GM23248 (cell line): ENCODE results near the gene LATS2. TPM values are rescaled to one million over a fixed set of nuclear protein-coding genes. Genes with fewer than 3 reads are reported as not detected.

Experiments used
- DNase-seq: peaks from one replicate; pipeline ENCODE4 v3.0.0-alpha.2; 2015
- H2AFZ ChIP-seq: fragments of 200-600 bp; sonication (generic); 2 replicates; pipeline ENCODE4 v1.6.1; 2016; ENCODE audit warnings: antibody characterized with exemption
- H3F3A ChIP-seq: fragments of 200-600 bp; sonication (generic); 2 replicates; pipeline ENCODE4 v1.6.1; 2016; ENCODE audit warnings: mild to moderate bottlenecking, antibody characterized with exemption, mixed run types; ENCODE audit not compliant: insufficient read depth
- H3K27ac ChIP-seq: fragments of 200-600 bp; sonication (generic); 2 replicates; pipeline ENCODE4 v1.5.1; 2016; ENCODE audit warnings: mild to moderate bottlenecking
- H3K27me3 ChIP-seq: fragments of 200-600 bp; sonication (generic); replicated peaks from 2 replicates; pipeline ENCODE4 v1.6.1; 2016; ENCODE audit warnings: mild to moderate bottlenecking; ENCODE audit not compliant: insufficient read depth
- H3K36me3 ChIP-seq: fragments of 200-600 bp; sonication (generic); 2 replicates; pipeline ENCODE4 v1.6.1; 2016; ENCODE audit warnings: low read depth, mild to moderate bottlenecking
- H3K4me1 ChIP-seq: fragments of 200-600 bp; sonication (generic); 2 replicates; pipeline ENCODE4 v1.6.1; 2016; ENCODE audit warnings: mild to moderate bottlenecking; ENCODE audit not compliant: insufficient read depth
- H3K4me2 ChIP-seq: fragments of 200-600 bp; sonication (generic); one replicate; pipeline ENCODE4 v1.6.1; 2016; ENCODE audit warnings: mild to moderate bottlenecking; ENCODE audit not compliant: unreplicated experiment
- H3K4me3 ChIP-seq: fragments of 200-600 bp; sonication (generic); 2 replicates; pipeline ENCODE4 v1.5.1; 2016; ENCODE audit warnings: mild to moderate bottlenecking
- H3K79me2 ChIP-seq: fragments of 200-600 bp; sonication (generic); 2 replicates; pipeline ENCODE4 v1.6.1; 2016; ENCODE audit warnings: mild to moderate bottlenecking; ENCODE audit not compliant: insufficient read depth
- H3K9ac ChIP-seq: fragments of 200-600 bp; sonication (generic); 2 replicates; pipeline ENCODE4 v1.6.1; 2016; ENCODE audit warnings: mild to moderate bottlenecking
- H3K9me2 ChIP-seq: fragments of 200-600 bp; sonication (generic); 2 replicates; pipeline ENCODE4 v1.6.1; 2016; ENCODE audit warnings: mixed run types, mild to moderate bottlenecking, moderate library complexity; ENCODE audit not compliant: insufficient read depth
- H3K9me3 ChIP-seq: fragments of 200-600 bp; sonication (generic); one replicate; pipeline ENCODE4 v1.6.1; 2017; ENCODE audit warnings: low read depth
- H4K20me1 ChIP-seq: fragments of 200-600 bp; sonication (generic); 2 replicates; pipeline ENCODE4 v1.6.0; 2016; ENCODE audit not compliant: insufficient read depth
- EZH2 ChIP-seq: fragments of 200-600 bp; sonication (generic); IDR thresholded peaks from 2 replicates; pipeline ENCODE4 v1.6.1; 2018; ENCODE audit warnings: antibody characterized with exemption, mild to moderate bottlenecking; ENCODE audit not compliant: insufficient read depth, poor library complexity, severe bottlenecking
- EZH2phosphoT487 ChIP-seq: fragments of 200-600 bp; sonication (generic); IDR thresholded peaks from 2 replicates; pipeline ENCODE4 v1.6.1; 2018; ENCODE audit warnings: antibody characterized with exemption, moderate library complexity, mild to moderate bottlenecking, low read depth; ENCODE audit not compliant: insufficient read depth
- WGBS, 2 experiments: methylation state at CpG; one replicate each; pipeline ENCODE4 v1.1.6; 2015 to 2017; ENCODE audit warnings: low lambda C conversion rate in 2 of 2, low coverage in 1 of 2; ENCODE audit errors: missing lambda C conversion rate in 2 of 2; 5-methylcytosine and 5-hydroxymethylcytosine counted together
- in situ Hi-C: fragments of 300-500 bp; cut with MboI; formaldehyde crosslinking; loops from 2 replicates; pipeline ENCODE4 v1.15.0; 2020
- polyA plus RNA-seq: library from polyadenylated mRNA; unstranded; fragments of >200 nt; fragmentation: Nextera tagmentation; extraction: Ambion mirVana; gene quantifications from 2 replicates; pipeline ENCODE4 v1.2.1, GENCODE V29; 2016
- total RNA-seq: library from RNA; depleted of rRNA; stranded (reverse); fragments of >200 nt; shearing (Covaris generic); gene quantifications from 2 replicates; pipeline ENCODE4 v1.2.3, GENCODE V29; 2014

Gene LATS2
- total and polyA plus RNA-seq, 2 experiments from 2014 or later = 11.8 to 23.0 TPM

- no peak overlapping the region for H2AFZ ChIP-seq
These were observed 40.6 kb upstream of the LATS2 start for GRCh38 chr13:21101865-21102576.

GRCh38 chr13:21100994-21101757 is 39.8 kb upstream of the LATS2 start:
- no peaks in the 10 kb centered on the region for H4K20me1 ChIP-seq
- WGBS, 2 experiments = 91 to 93% methylated on average over 12 of the region's 12 CpGs
- H3K27ac ChIP-seq = no peak overlapping the region
- H3K36me3 ChIP-seq = no peaks in the 10 kb centered on the region
- H3K9ac ChIP-seq = no peak overlapping the region
- no peak for DNase-seq
- no peak overlapping the region for H3K4me2 ChIP-seq
- peaks cover 9% of the 10 kb centered on the region for H3K4me1 ChIP-seq
- H2AFZ ChIP-seq = no peak overlapping the region
- TF ChIP-seq EZH2phosphoT487 = no peak
- no peak for TF ChIP-seq EZH2
- H3K9me3 ChIP-seq = no peaks in the 10 kb centered on the region
- no peaks in the 10 kb centered on the region for H3K27me3 ChIP-seq
- H3K9me2 ChIP-seq = no peaks in the 10 kb centered on the region
- no peaks in the 10 kb centered on the region for H3K79me2 ChIP-seq
- H3K4me3 ChIP-seq = no peak overlapping the region
- in situ Hi-C loops = no loop called here
- peaks cover 8% of the 10 kb centered on the region; the same call in 1 of the 2 replicates for H3F3A ChIP-seq

More at GRCh38 chr13:21101865-21102576, 40.6 kb upstream of the LATS2 start:
- Histone ChIP-seq H3K27ac (no peak overlapping the region), H3K36me3 (no peaks in the 10 kb centered on the region), H3F3A (peaks cover 15% of the 10 kb centered on the region; the same call in 1 of the 2 replicates), H3K79me2 (no peaks in the 10 kb centered on the region), H3K4me1 (peaks cover 14% of the 10 kb centered on the region), H3K9me2 (no peaks in the 10 kb centered on the region), H3K4me3 (no peak overlapping the region), H3K27me3 (no peaks in the 10 kb centered on the region), H3K4me2 (no peak overlapping the region), H4K20me1 (no peaks in the 10 kb centered on the region), H3K9ac (no peak overlapping the region), H3K9me3 (no peaks in the 10 kb centered on the region)
- no peak for DNase-seq
- in situ Hi-C loops = no loop called here
- TF ChIP-seq EZH2phosphoT487 (no peak), EZH2 (no peak)
- WGBS, 2 experiments = 89 to 91% methylated on average over 12 of the region's 12 CpGs

GRCh38 chr13:21100211-21100610 is 38.8 kb upstream of the LATS2 start:
- H3K4me1 ChIP-seq = no peaks in the 10 kb centered on the region
- no peak for DNase-seq
- H4K20me1 ChIP-seq = no peaks in the 10 kb centered on the region
- H3K9me3 ChIP-seq = no peaks in the 10 kb centered on the region
- no peaks in the 10 kb centered on the region for H3K36me3 ChIP-seq
- no peak overlapping the region for H3K9ac ChIP-seq
- no peaks in the 10 kb centered on the region for H3K79me2 ChIP-seq
- H3F3A ChIP-seq = no peaks in the 10 kb centered on the region
- in situ Hi-C loops = no loop called here
- 77 to 87% methylated on average over 7 of the region's 7 CpGs for WGBS, 2 experiments
- H3K9me2 ChIP-seq = no peaks in the 10 kb centered on the region
- no peak overlapping the region for H3K27ac ChIP-seq
- H3K4me3 ChIP-seq = no peak overlapping the region
- H3K4me2 ChIP-seq = no peak overlapping the region
- H3K27me3 ChIP-seq = no peaks in the 10 kb centered on the region
- no peak overlapping the region; the same call in 1 of the 2 replicates for H2AFZ ChIP-seq
- TF ChIP-seq EZH2 = no peak
- no peak for TF ChIP-seq EZH2phosphoT487

- in situ Hi-C loops = no loop called here
These were observed 33.9 kb upstream of the LATS2 start for GRCh38 chr13:21095311-21095710.

More at GRCh38 chr13:21095311-21095710, 33.9 kb upstream of the LATS2 start:
- Histone ChIP-seq H3K79me2 (no peaks in the 10 kb centered on the region), H3K9me2 (no peaks in the 10 kb centered on the region), H3K4me1 (no peaks in the 10 kb centered on the region), H3K4me3 (no peak overlapping the region), H3K4me2 (no peak overlapping the region), H3K27ac (no peak overlapping the region), H3K27me3 (no peaks in the 10 kb centered on the region), H3F3A (no peaks in the 10 kb centered on the region), H2AFZ (no peak overlapping the region), H4K20me1 (no peaks in the 10 kb centered on the region), H3K36me3 (no peaks in the 10 kb centered on the region), H3K9ac (no peak overlapping the region), H3K9me3 (no peaks in the 10 kb centered on the region)
- TF ChIP-seq EZH2 (no peak), EZH2phosphoT487 (no peak)
- WGBS, 2 experiments = 93 to 100% methylated on average over 1 of the region's 1 CpG
- DNase-seq = no peak
